Measurements from ENCODE around the gene DPH6.
"Not testable (repeated sequence)": the region's sequence is repeated elsewhere in the genome, so short reads cannot be mapped to it uniquely, and the experiment has no call there.

Gene DPH6

DNA sequence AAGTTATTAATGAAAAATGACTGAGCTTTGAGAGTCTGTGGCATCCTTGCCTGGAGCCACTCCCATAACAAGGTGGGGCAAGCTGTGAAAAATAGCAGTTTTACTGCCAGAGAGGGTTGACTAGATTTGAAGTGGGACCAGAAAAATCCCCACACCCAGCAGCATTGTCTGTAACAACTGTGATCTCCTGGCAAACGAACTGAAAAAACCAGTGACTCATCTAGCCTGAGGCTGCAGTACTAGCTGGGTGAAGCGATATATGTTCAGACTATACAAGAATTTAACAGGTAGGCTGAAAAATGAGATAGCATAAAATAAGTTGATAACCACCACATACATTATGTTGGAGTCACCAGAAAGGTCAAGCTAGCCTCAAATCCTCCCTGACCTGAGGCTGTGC, 64.0 kb downstream of the DPH6 start:
- DNase-seq: no peak

- DNase-seq: no peak
These were observed 64.9 kb downstream of the DPH6 start for GRCh38 chr15:35481064-35481463.

DNA sequence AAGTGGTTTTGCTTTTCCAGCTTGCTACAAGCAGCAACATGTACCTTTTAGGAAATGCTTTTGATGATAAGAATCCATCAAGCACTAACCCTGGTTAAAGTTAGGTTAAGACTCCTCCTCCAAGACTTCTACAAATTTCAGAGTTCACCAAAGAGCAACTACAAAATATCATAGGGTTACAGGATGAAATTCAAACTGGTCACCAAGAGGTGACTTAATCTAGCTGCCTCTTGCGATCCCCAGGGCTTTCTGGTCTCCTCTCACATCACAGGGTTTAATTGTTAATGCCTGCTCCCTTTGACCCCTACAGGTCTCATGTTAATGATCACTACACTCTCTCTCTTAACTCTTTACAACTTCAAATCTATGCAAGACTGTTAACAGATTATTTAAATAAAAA, 66.5 kb downstream of the DPH6 start:
- no peak for DNase-seq

- DNase-seq: no peak
These were observed 68.4 kb downstream of the DPH6 start for GRCh38 chr15:35477312-35478262.

GRCh38 chr15:35471024-35471423, 74.9 kb downstream of the DPH6 start:
- DNase-seq: no peak

DNA sequence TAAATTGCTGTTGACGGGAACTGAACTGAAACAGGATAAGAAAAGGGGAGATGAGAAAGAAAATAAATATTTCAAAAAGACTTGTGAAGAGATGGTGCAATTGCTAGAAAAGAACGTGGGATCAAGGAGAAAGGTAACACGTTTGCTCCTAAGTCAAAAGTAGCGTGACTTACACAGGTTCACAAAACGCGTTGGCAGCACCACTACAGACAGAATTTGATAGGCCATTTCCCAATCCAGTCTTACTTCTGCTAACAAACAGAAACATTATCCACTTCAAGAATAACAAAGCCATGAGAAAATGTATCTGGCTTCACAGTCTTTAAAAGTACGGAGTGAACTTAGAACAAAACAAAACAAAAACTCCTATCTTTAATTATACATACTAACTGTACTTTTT, 75.5 kb downstream of the DPH6 start:
- DNase-seq: no peak

DNA sequence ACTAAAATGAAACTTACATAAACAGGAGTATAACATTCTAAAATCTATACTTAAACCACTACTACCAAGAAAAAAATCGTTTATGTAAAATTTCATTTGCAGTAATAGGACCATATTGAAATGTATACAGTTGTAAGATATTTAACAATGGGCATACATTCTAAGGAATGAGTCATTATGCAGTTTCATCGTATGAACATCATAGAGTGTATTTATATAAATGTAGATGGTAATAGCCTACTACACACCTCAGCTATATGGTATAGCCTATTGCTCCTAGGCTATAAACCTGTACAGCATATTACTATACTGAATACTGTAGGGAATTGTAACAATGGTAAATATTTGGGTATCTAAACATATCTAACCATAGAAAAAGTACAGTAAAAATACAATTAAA, 79.5 kb downstream of the DPH6 start:
- no peak for DNase-seq

DNA sequence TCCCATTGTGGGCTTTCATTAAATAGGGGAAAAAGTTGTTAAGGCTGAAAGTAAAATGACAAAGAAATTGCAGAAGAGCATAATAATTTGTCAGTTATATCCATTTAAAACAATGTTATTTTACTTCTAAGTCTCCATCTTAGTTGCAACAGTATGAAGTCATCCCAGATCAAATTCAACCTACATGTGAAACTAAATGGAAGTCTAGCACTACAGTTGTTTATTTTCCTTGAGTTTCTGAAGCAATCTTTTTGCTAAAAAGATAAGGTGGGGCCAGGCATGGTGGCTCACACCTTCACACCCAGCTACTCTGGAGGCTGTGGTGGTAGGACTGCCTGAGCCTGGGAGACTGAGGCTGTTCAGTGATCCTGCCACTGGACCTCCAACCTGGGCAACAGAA, 80.2 kb downstream of the DPH6 start:
- DNase-seq: no peak

DNA sequence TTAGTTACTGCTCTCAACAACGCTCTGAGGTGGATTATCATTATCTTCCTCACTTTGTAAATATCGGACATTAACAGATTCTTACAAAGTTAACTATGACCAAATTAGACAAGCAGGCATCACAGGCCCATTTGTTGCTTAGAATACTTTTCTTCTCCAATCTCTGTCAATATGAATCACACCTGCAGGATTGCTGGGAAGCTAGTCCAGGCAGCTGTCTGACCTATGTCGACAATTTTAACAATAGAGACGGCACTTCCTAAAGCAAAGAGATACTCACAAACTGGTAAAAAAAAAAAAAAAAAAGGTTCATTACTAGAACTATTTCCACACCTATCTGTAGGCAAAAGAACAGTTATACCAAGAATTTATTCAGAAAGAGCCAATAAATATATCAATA, 85.3 kb downstream of the DPH6 start:
- no peak for DNase-seq

DNA sequence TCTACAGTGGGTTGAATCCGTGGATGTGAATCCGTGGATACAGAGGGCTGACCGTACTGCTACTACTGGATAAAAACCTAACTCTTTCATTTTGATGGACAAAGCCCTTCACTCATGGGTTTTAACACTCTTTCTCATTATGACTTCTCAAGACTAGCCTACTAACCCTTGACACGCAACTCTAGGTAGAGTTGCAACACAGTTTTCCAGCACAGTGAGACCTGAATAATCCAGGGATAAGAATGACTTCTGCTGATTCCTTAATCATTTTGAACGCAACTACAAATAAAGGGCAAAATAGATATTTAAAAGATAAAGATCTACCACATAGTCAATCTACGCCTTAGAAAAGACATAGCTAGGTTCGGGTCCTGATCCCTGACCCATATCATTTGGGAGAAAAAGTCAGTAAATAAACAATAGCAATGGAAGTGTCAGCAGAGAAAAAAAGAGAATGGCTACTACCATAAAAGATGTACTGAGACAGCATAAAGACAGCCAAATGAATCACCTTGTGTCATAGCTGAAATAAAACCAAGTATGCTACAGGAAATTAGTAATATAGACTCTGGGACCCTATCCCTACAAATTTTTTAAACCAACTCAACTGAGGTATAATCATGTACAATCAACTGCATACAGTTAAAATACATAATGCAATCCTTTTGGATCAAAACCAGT, 87.6 kb downstream of the DPH6 start:
- DNase-seq: no peak

GRCh38 chr15:35455201-35455600, 90.8 kb downstream of the DPH6 start:
- DNase-seq: no peak

DNA sequence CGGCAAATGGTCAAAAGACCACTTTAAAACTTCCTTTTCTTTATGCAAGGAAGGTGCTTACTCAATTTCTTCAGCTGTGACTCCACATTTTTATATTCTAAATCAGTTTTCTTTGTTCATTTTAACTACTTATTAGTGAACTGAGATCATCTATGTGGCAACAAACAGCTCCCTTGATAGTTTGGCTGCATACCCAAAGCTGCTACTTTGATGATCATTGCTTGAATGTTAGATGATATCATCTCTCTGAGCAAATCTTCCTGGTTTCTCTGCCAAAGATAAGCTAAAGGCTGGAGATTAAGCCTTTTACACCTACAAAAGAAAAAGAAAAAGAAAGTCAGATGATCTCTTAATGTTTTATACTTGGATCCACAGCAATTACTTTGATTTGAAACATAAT, 95.5 kb downstream of the DPH6 start:
- no peak for DNase-seq

DNA sequence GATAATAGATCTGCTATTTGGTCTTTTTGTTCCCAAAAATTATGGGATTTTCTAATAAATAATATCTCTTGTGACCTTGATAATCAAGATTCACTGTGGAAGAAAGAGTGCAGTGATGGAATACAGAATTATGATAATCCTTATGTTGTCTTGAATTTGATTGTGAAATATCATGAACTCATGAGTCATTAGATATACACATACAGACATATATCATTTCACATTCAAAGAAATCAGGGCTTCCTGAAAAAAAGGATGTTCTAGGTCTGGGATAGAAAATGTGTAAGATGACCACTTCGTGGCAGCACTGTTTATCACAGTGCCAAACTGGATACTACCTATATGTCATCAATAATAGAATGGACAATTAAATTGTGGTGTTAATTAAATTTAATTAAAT, 97.7 kb downstream of the DPH6 start:
- DNase-seq: no peak

GRCh38 chr15:35445891-35446290, 100.1 kb downstream of the DPH6 start:
- DNase-seq: no peak

DNA sequence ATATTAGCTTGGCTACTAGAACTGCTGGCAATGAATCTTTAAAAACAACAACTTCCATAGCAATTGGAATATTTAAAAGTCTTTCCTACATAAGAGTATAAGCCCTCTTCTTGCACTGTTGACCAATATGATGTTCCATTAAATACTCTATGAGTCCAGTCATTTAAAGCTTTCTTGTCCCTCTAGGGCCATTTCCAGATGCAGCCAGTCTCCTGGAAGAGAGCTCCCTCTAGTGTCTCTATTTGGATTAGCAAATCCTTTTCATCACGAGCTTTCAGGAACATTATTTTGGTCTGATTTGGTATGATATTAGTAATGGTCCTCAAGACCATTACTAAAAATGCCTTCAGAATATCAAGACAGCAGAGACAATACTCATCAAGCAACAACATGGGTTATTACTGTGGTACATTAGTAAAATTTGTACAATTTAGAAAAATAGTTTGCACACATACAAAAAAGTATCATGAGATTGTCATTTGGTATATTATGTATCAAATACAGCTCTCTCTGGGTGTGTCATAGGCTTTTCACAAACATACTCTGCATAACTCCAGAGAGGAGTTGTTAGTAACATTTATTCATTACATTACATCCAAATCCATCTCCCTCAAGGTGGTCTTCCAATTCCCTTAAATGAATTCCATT, 101.3 kb downstream of the DPH6 start:
- DNase-seq: peak; percentile 9 to 21

DNA sequence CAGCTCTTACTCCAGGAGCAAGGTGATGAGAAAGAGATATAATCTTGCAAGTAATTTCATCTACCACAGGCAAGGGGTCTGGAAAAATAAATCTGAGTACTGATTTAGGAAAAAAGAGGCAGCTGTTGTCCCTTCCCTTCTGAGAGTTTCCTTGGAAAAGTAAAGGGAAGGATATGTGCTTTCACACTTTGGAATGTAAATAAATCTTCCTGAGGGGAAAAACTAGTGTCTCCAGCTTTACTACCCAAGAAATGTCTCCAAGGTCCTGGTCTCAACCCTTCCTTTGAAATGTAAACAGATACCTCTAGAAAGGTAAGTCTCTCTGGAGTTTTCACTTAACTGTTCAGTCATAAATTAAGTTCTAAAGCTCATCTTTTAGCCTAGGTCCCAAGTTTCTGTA, 102.6 kb downstream of the DPH6 start:
- DNase-seq: no peak

DNA sequence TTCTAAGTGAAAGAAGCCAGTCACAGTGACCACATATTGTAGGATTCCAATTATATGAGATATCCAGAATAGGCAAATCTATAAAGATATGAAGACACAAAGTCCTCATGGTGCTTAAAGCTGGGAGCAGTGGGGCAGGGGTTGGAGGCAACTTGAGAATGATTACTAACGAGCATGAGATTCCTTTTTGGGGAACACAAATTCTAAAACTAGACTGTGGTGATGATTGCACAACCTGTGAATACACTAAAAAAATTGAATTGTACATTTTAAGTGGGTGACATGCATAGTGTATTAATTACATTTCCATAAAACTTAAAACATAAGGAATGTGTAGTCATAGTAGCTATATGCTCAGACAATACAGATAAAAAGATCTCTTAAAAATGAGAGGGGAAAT, 103.2 kb downstream of the DPH6 start:
- no peak for DNase-seq

DNA sequence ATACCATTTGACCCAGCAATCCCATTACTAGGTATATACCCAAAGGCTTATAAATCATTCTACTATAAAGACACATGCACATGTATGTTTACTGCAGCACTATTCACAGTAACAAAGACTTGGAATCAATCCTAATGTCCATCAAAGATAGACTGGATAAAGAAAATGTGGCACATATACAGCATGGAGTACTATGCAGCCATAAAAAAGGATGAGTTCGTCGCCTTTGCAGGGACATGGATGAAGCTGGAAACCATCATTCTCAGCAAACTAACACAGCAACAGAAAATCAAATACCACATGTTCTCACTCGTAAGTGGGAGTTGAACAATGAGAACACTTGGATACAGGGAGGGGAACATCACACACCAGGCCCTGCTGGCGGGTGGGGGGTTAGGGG, 104.7 kb downstream of the DPH6 start:
- not testable (repeated sequence) for DNase-seq

DNA sequence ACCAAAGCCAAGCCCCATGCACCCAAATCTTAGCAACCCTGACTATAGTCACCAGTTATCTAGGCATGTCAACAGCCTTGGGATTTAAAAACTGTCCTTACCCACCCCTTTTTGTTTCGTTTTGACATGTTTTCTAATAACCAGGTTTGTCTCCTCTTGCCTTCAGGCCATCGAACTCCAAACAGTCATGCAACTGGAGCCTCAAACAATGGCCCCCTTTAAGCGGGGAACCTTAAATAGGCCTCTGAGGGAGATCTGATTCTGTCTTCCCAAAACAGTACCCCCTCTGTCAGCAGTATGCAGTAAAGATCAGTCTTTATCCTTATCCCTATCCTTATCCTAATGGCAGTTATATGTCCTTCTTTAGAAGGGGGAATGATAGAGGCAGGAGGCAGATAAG, 105.7 kb downstream of the DPH6 start:
- no peak for DNase-seq

DNA sequence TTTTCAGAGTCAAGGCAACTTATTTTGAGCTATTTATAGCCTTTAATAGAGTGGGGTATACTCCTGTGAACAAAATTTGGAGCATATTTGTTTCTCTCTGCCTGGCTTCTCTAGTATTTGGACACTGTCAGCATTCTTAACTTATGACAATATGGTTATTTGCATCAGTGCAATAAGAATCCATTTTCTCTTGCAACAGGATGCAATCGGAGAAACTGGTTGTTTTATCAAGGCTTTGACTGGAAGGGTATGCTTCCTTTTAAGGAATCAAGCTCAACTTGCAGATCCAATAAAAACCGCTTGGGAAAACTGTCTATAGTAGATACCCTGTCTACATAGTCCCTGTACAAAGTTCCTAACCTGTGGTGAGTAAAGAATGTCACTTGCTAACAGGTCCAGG, 106.7 kb downstream of the DPH6 start:
- no peak for DNase-seq

GRCh38 chr15:35437157-35437556, 108.8 kb downstream of the DPH6 start:
- DNase-seq: no peak

DNA sequence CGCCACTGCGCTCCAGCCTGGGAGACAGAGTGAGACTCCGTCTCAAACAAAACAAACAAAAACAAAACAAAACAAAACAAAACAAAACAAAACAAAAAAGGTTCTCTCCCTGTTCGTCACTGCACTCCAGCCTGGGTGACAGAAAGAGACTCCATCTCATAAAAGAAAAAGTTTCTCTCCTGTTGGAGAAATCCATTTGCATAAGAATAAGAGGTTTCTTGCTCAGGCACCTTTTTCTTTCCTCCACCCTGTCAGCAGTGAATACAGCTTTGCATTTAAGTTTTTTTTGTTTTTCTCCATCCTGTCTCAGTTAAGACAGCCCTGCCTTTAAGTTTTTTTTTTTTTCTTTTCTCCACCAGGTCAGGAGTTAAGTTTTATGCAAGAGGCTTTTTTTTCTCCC, 109.5 kb downstream of the DPH6 start:
- DNase-seq: no peak

DNA sequence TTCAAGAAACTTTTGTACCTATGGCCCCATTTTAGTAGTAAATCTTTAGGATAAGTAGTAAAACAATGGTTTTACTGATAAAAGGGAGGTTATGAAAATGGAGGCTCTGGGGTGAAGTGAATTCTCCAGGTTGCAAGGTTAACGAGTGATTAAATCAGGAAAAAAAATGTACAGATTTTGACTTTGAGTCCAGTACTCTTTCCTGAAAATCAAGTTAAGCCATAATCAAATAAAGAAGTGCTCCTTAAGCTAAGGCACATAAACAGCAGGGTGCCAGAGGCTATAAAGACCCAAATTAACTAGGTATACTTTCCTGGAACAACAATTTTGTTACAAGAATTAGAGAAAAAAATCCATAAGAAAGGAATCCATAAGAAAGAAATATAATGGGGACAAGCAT, 114.7 kb downstream of the DPH6 start:
- DNase-seq: no peak

DNA sequence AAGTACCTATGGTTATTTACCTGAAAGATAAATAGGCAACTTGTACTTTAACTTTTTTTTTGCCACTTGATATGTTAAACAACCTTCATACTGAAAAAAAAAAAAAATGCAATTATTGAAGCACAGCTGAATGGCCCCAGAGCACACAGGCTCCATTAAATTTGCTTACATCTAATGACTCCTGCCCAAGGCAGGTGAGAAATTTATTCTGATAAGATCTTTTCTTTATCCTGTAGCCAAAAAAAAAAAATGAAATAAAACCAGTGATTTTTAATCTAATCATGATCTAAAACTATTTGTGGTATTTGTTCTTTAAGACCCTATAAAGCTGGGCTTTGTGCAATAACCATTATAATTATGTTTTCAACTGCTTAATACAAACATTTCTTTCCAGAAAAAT, 115.7 kb downstream of the DPH6 start:
- DNase-seq: no peak
